ENCODE results near the gene RAPGEF5. TPM values are rescaled to one million over a fixed set of nuclear protein-coding genes. Genes with fewer than 3 reads are reported as not detected.

The RAPGEF5 gene
- total and polyA plus RNA-seq, 2 donors (not counting 3 experiments of a cell fraction or from before 2014, with no cell fraction given), result 10.0 to 43.2 TPM

DNA sequence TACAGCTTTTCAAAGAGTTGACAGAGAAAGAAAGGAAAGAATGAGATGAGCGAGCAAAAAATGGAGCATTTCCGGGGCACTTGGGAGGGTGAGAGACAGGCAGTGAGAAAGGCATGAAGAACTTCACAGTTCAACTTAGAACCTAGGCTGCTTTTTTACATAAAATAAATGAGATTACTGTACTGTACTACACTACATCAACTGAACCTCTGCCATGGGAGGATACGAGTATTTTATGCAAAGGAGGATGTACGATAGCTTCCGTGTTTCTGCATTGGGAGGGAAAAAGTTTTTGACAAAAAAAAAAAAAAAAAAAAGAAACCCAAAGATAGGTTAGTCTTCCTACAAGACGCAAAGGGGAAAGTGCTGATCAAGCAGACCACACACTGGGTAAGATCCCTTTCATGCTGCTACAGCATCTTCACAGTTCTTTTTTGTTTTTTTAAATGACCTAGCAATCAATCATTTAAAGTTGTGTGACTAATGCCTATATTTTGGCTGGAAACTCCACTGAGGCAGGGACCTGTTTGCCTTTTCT is 88.0 kb downstream of the RAPGEF5 start:
- Histone ChIP-seq H3K79me2 (ENCODE audit: control insufficient read depth, insufficient read depth, low read length) (no peaks in the 10 kb centered on the region), H4K20me1 (replicated peaks; ENCODE audit: control insufficient read depth, extremely low read depth, insufficient read depth, low read length) (no peaks in the 10 kb centered on the region), H3K4me3 (replicated peaks in 1 of 3; ENCODE audit: insufficient read depth in 1 of 3, low read depth in 1 of 3, low read length in 3 of 3) (no peak overlapping the region), H3K9me3 (replicated peaks; ENCODE audit: control insufficient read depth, insufficient read depth, low read length) (no peaks in the 10 kb centered on the region), H3K36me3 (ENCODE audit: control insufficient read depth in 2 of 2, extremely low read depth in 1 of 2, insufficient read depth in 2 of 2, low read length in 2 of 2) (no peaks in the 10 kb centered on the region), H3K27ac (ENCODE audit: insufficient read depth, low read depth, low read length) (no peak overlapping the region), H3K9ac (replicated peaks; ENCODE audit: extremely low read depth, insufficient read depth, low read length) (no peak overlapping the region), H3K4me1 (ENCODE audit: control insufficient read depth, extremely low read depth, insufficient read depth, low read length) (no peaks in the 10 kb centered on the region), H3K4me2 (ENCODE audit: insufficient read depth, low read length) (no peak overlapping the region), H3K9me1 (replicated peaks; ENCODE audit: control insufficient read depth, extremely low read depth, insufficient read depth, low read length) (no peaks in the 10 kb centered on the region), H3K27me3 (ENCODE audit: control insufficient read depth in 2 of 2, insufficient read depth in 2 of 2, low read length in 2 of 2) (no peaks in the 10 kb centered on the region), H2AFZ (ENCODE audit: low read depth, low read length) (no peak overlapping the region)
- POLR2A ChIA-PET, result no interaction called here
- no peak for FAIRE-seq
- dilution Hi-C loops (cut with MboI; ENCODE audit: extremely low pct_ligation_motif_present, low sequenced_read_pairs) (no loop called here), intact Hi-C loops (cut with micrococcal nuclease) (no loop called here)
- CTCF ChIA-PET, result interaction anchor here (0.9 to 1.4 kb wide), 4 partner anchors 8 to 26 kb away, joined by 3 to 5 read pairs (median 3); no protein-coding TSS in a partner anchor
- TF ChIP-seq GATA2 (IDR thresholded peaks at IDR 0.05; ENCODE audit: insufficient read depth, insufficient read length, low read depth, low read length), result no peak
- DNase-seq (ENCODE audit: low read depth, low spot score), result no peak
- BruUV-seq (replicated peaks), result no TSS peak

DNA sequence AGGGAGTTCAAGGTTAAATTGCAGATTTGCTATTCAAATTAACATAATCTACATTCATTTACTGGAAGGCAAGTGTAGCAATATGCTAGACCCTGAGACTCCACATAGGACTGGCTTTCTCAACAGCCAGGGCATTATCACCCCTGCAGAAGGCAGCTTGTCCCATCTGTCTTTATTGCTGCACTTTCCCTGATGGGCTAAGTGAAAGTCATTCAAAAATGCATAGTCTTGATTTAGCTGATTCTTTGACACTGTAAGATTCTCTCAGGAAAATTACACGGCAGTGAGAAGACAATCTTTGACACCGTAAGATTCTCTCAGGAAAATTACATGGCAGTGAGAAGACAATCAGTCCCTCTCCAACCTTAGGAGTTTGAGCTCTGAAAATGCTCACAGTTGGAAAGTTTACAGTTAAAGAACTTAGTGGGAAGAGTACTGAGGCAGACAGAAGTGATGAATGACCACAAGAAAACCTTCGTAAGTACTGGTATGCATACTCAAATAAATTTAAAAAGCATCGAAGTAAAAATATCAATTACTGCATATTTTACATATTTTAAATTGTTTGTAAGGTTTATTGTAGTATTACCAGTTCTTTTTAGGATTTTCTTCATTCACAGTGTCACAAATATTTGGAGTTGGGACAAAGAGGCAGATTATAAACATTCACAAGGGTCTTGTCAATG is 88.9 kb downstream of the RAPGEF5 start:
- H2AFZ ChIP-seq (ENCODE audit: low read depth, low read length), result no peak overlapping the region
- no peak for FAIRE-seq

More for the DNA sequence above, 88.9 kb downstream of the RAPGEF5 start:
- Histone ChIP-seq H3K9me3 (replicated peaks; ENCODE audit: control insufficient read depth, insufficient read depth, low read length) (no peaks in the 10 kb centered on the region), H4K20me1 (replicated peaks; ENCODE audit: control insufficient read depth, extremely low read depth, insufficient read depth, low read length) (no peaks in the 10 kb centered on the region), H3K27me3 (ENCODE audit: control insufficient read depth in 2 of 2, insufficient read depth in 2 of 2, low read length in 2 of 2) (no peaks in the 10 kb centered on the region), H3K9ac (replicated peaks; ENCODE audit: extremely low read depth, insufficient read depth, low read length) (no peak overlapping the region), H3K4me2 (ENCODE audit: insufficient read depth, low read length) (no peak overlapping the region), H3K27ac (ENCODE audit: insufficient read depth, low read depth, low read length) (no peak overlapping the region), H3K4me3 (replicated peaks in 1 of 3; ENCODE audit: insufficient read depth in 1 of 3, low read depth in 1 of 3, low read length in 3 of 3) (no peak overlapping the region), H3K9me1 (replicated peaks; ENCODE audit: control insufficient read depth, extremely low read depth, insufficient read depth, low read length) (no peaks in the 10 kb centered on the region), H3K79me2 (ENCODE audit: control insufficient read depth, insufficient read depth, low read length) (no peaks in the 10 kb centered on the region), H3K4me1 (ENCODE audit: control insufficient read depth, extremely low read depth, insufficient read depth, low read length) (no peaks in the 10 kb centered on the region), H3K36me3 (ENCODE audit: control insufficient read depth in 2 of 2, extremely low read depth in 1 of 2, insufficient read depth in 2 of 2, low read length in 2 of 2) (no peaks in the 10 kb centered on the region)
- dilution Hi-C loops (cut with MboI; ENCODE audit: extremely low pct_ligation_motif_present, low sequenced_read_pairs), result no loop called here
- intact Hi-C loops (cut with micrococcal nuclease), result no loop called here
- BruUV-seq (replicated peaks), result no TSS peak
- no peak for DNase-seq (ENCODE audit: low read depth, low spot score)
- CTCF ChIA-PET, result interaction anchor here (0.7 to 1.4 kb wide), 5 partner anchors 9 to 14 kb away, joined by 3 to 5 read pairs (median 3); no protein-coding TSS in a partner anchor
- TF ChIP-seq EZH2 (IDR thresholded peaks at IDR 0.05; ENCODE audit: borderline replicate concordance, low read depth, low read length, severe bottlenecking) (no peak), JUN (IDR thresholded peaks at IDR 0.05; ENCODE audit: borderline replicate concordance, insufficient read depth, insufficient read length, low read depth) (no peak), MYC (IDR thresholded peaks at IDR 0.05; ENCODE audit: low read depth, low read length) (no peak), FOS (IDR thresholded peaks at IDR 0.05; ENCODE audit: borderline replicate concordance, insufficient read depth, low read length) (no peak), CTCF (IDR thresholded peaks at IDR 0.05; ENCODE audit: extremely low read depth in 1 of 2, insufficient read depth in 1 of 2, low read depth in 1 of 2, low read length in 2 of 2) (no peak), GATA2 (IDR thresholded peaks at IDR 0.05; ENCODE audit: insufficient read depth, insufficient read length, low read depth, low read length) (no peak), POLR2A (IDR thresholded peaks at IDR 0.05; ENCODE audit: low read depth, low read length) (no peak), POLR2AphosphoS5 (IDR thresholded peaks at IDR 0.05; ENCODE audit: insufficient read depth, low read depth, low read length) (no peak)
- TF ChIP-seq, protein P1, sequence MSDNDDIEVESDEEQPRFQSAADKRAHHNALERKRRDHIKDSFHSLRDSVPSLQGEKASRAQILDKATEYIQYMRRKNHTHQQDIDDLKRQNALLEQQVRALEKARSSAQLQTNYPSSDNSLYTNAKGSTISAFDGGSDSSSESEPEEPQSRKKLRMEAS (IDR thresholded peaks at IDR 0.05; ENCODE audit: insufficient read depth, insufficient read length), result no peak
- POLR2A ChIA-PET, result no interaction called here

Measured in endothelial cell of umbilical vein (primary cell).